T-helper 17 cell (primary cell): Measurements from ENCODE around the gene FLRT3. TPM values are rescaled to one million over a fixed set of nuclear protein-coding genes. Genes with fewer than 3 reads are reported as not detected.

Source experiments
- ATAC-seq: fragments of 150-1000 bp; cut with Tn5 transposase; 2 replicates; pipeline ENCODE4 v1.10.0; 2021; ENCODE audit warnings: mild to moderate bottlenecking, moderate library complexity
- DNase-seq, 3 donors: peaks; one replicate each; pipeline versions ENCODE4 v3.0.0 to v3.0.0-alpha.2; 2020 to 2021
- H3K9me3 ChIP-seq: one replicate; pipeline ENCODE4 v1.7.0; 2013; ENCODE audit warnings: low read length, mild to moderate bottlenecking; ENCODE audit not compliant: control insufficient read depth, poor library complexity, severe bottlenecking
- H3K27ac Mint-ChIP-seq: one replicate; pipeline ENCODE4 v1.8.0; 2022; ENCODE audit warnings: mild to moderate bottlenecking, moderate library complexity, mixed read lengths
- H3K27me3 Mint-ChIP-seq: one replicate; pipeline ENCODE4 v1.8.0; 2022; ENCODE audit warnings: mixed read lengths
- H3K36me3 Mint-ChIP-seq: one replicate; pipeline ENCODE4 v1.8.0; 2022; ENCODE audit warnings: low read depth, mixed read lengths
- H3K4me1 Mint-ChIP-seq: one replicate; pipeline ENCODE4 v1.8.0; 2022; ENCODE audit warnings: mild to moderate bottlenecking, mixed read lengths
- H3K4me3 Mint-ChIP-seq: one replicate; pipeline ENCODE4 v1.8.0; 2022; ENCODE audit warnings: mild to moderate bottlenecking, moderate library complexity, mixed read lengths
- total RNA-seq, 4 donors: library from RNA in 2 of 4; stranded (reverse) in 2 of 4; gene quantifications; one replicate each; pipeline ENCODE4 v1.2.3 and lab custom pipeline; 2022 to 2026

Gene FLRT3
- total RNA-seq, 2 donors from 2014 or later: not detected

GRCh38 chr20:14307956-14308355 is 29.5 kb downstream of the FLRT3 start:
- Mint-ChIP-seq H3K36me3 (no peaks in the 10 kb centered on the region), H3K27me3 (no peaks in the 10 kb centered on the region), H3K4me1 (no peaks in the 10 kb centered on the region), H3K4me3 (no peak overlapping the region), H3K27ac (no peak overlapping the region)
- no peaks in the 10 kb centered on the region for H3K9me3 ChIP-seq
- DNase-seq (no peak), ATAC-seq (no peak)

- no peaks in the 10 kb centered on the region for H3K36me3 Mint-ChIP-seq
- H3K4me3 Mint-ChIP-seq: no peak overlapping the region
- DNase-seq (no peak), ATAC-seq (no peak)
- no peaks in the 10 kb centered on the region for H3K4me1 Mint-ChIP-seq
- no peaks in the 10 kb centered on the region for H3K27me3 Mint-ChIP-seq
- no peaks in the 10 kb centered on the region for H3K9me3 ChIP-seq
- no peak overlapping the region for H3K27ac Mint-ChIP-seq
Measured at GRCh38 chr20:14304472-14304871, 32.9 kb downstream of the FLRT3 start.

- no peaks in the 10 kb centered on the region for H3K9me3 ChIP-seq
- H3K36me3 Mint-ChIP-seq: no peaks in the 10 kb centered on the region
- H3K4me3 Mint-ChIP-seq: no peak overlapping the region
- H3K27ac Mint-ChIP-seq: no peak overlapping the region
- DNase-seq (no peak), ATAC-seq (no peak)
- no peaks in the 10 kb centered on the region for H3K4me1 Mint-ChIP-seq
- H3K27me3 Mint-ChIP-seq: no peaks in the 10 kb centered on the region
Measured at GRCh38 chr20:14303651-14304050, 33.8 kb downstream of the FLRT3 start.

GRCh38 chr20:14303106-14303505 is 34.3 kb downstream of the FLRT3 start:
- H3K9me3 ChIP-seq: no peaks in the 10 kb centered on the region
- no peaks in the 10 kb centered on the region for H3K4me1 Mint-ChIP-seq
- H3K36me3 Mint-ChIP-seq: no peaks in the 10 kb centered on the region
- ATAC-seq (no peak), DNase-seq (no peak)
- no peak overlapping the region for H3K4me3 Mint-ChIP-seq
- H3K27me3 Mint-ChIP-seq: no peaks in the 10 kb centered on the region
- no peak overlapping the region for H3K27ac Mint-ChIP-seq

GRCh38 chr20:14299831-14300230 is 37.6 kb downstream of the FLRT3 start:
- H3K9me3 ChIP-seq: no peaks in the 10 kb centered on the region
- H3K36me3 Mint-ChIP-seq: no peaks in the 10 kb centered on the region
- ATAC-seq (no peak), DNase-seq (no peak)
- H3K27me3 Mint-ChIP-seq: no peaks in the 10 kb centered on the region
- no peak overlapping the region for H3K4me3 Mint-ChIP-seq
- H3K4me1 Mint-ChIP-seq: no peaks in the 10 kb centered on the region
- no peak overlapping the region for H3K27ac Mint-ChIP-seq

- H3K9me3 ChIP-seq: no peaks in the 10 kb centered on the region
- no peak overlapping the region for H3K27ac Mint-ChIP-seq
- H3K27me3 Mint-ChIP-seq: no peaks in the 10 kb centered on the region
- H3K4me1 Mint-ChIP-seq: no peaks in the 10 kb centered on the region
- ATAC-seq: no peak
- DNase-seq: no peak
- no peaks in the 10 kb centered on the region for H3K36me3 Mint-ChIP-seq
- no peak overlapping the region for H3K4me3 Mint-ChIP-seq
Measured at GRCh38 chr20:14295770-14296309, 41.6 kb downstream of the FLRT3 start.

GRCh38 chr20:14295238-14295637 is 42.2 kb downstream of the FLRT3 start:
- H3K4me1 Mint-ChIP-seq: no peaks in the 10 kb centered on the region
- ATAC-seq: no peak
- no peak overlapping the region for H3K4me3 Mint-ChIP-seq
- no peak overlapping the region for H3K27ac Mint-ChIP-seq
- H3K9me3 ChIP-seq: no peaks in the 10 kb centered on the region
- no peaks in the 10 kb centered on the region for H3K36me3 Mint-ChIP-seq
- no peaks in the 10 kb centered on the region for H3K27me3 Mint-ChIP-seq
- DNase-seq: no peak

- no peak for DNase-seq
- H3K9me3 ChIP-seq: peaks cover 4% of the 10 kb centered on the region
- no peaks in the 10 kb centered on the region for H3K27me3 Mint-ChIP-seq
- no peak for ATAC-seq
- no peak overlapping the region for H3K27ac Mint-ChIP-seq
- no peaks in the 10 kb centered on the region for H3K4me1 Mint-ChIP-seq
- no peak overlapping the region for H3K4me3 Mint-ChIP-seq
- no peaks in the 10 kb centered on the region for H3K36me3 Mint-ChIP-seq
Measured at GRCh38 chr20:14291502-14291901, 45.9 kb downstream of the FLRT3 start.

GRCh38 chr20:14288341-14289330 is 48.8 kb downstream of the FLRT3 start:
- H3K36me3 Mint-ChIP-seq: no peaks in the 10 kb centered on the region
- H3K27me3 Mint-ChIP-seq: no peaks in the 10 kb centered on the region
- H3K4me3 Mint-ChIP-seq: no peak overlapping the region
- peaks cover 4% of the 10 kb centered on the region for H3K9me3 ChIP-seq
- ATAC-seq (no peak), DNase-seq (no peak)
- no peaks in the 10 kb centered on the region for H3K4me1 Mint-ChIP-seq
- H3K27ac Mint-ChIP-seq: no peak overlapping the region

GRCh38 chr20:14284443-14284842 is 53.0 kb downstream of the FLRT3 start:
- H3K9me3 ChIP-seq: peaks cover 4% of the 10 kb centered on the region
- no peak for ATAC-seq
- Mint-ChIP-seq H3K4me1 (no peaks in the 10 kb centered on the region), H3K36me3 (no peaks in the 10 kb centered on the region), H3K27ac (no peak overlapping the region), H3K27me3 (no peaks in the 10 kb centered on the region), H3K4me3 (no peak overlapping the region)
- DNase-seq: no peak

GRCh38 chr20:14282140-14282539 is 55.3 kb downstream of the FLRT3 start:
- H3K9me3 ChIP-seq: no peaks in the 10 kb centered on the region
- DNase-seq (no peak), ATAC-seq (no peak)
- Mint-ChIP-seq H3K36me3 (no peaks in the 10 kb centered on the region), H3K27me3 (no peaks in the 10 kb centered on the region), H3K4me3 (no peak overlapping the region), H3K27ac (no peak overlapping the region), H3K4me1 (no peaks in the 10 kb centered on the region)
